ENCODE measurements around the gene RPSA. TPM values are rescaled to one million over a fixed set of nuclear protein-coding genes. Genes with fewer than 3 reads are reported as not detected.

RPSA gene
- total and polyA plus RNA-seq, 2 of the 4 experiments (the other 2 are of a cell fraction) = 1,415 to 2,710 TPM

GRCh38 chr3:39406368-39407258, at the start of gene RPSA (continued):
- no peak for TF ChIP-seq RFX5 (IDR thresholded peaks at IDR 0.05; ENCODE audit: low read depth, low read length)
- no peak for TF ChIP-seq MAZ (IDR thresholded peaks at IDR 0.05; ENCODE audit: borderline replicate concordance, low read depth, low read length)
- no peak for TF ChIP-seq MAFK (IDR thresholded peaks at IDR 0.05; ENCODE audit: low read depth, low read length)
- no peak for TF ChIP-seq FOS (IDR thresholded peaks at IDR 0.05; ENCODE audit: low read depth, low read length)
- peak; percentile 99 for TF ChIP-seq POLR2A (IDR thresholded peaks at IDR 0.05; ENCODE audit: low read depth, low read length)
- TF ChIP-seq NFE2L2 (IDR thresholded peaks at IDR 0.05; ENCODE audit: low read depth, low read length) = 0 out of 2 replicates have a peak, but pooled peaks have one; percentile 10

GRCh38 chr3:39358333-39358732, 48.2 kb upstream of the RPSA start:
- H2AK9ac ChIP-seq (replicated peaks; ENCODE audit: low read depth, low read length, poor library complexity) = no peak overlapping the region
- no peak for TF ChIP-seq FOS (IDR thresholded peaks at IDR 0.05; ENCODE audit: low read depth, low read length)
- no peak for TF ChIP-seq RFX5 (IDR thresholded peaks at IDR 0.05; ENCODE audit: low read depth, low read length)
- TF ChIP-seq CHD1 (IDR thresholded peaks at IDR 0.05; ENCODE audit: low read depth, low read length) = no peak
- TF ChIP-seq RAD21 (IDR thresholded peaks at IDR 0.05; ENCODE audit: low read length) = no peak
- no peak for TF ChIP-seq MAZ (IDR thresholded peaks at IDR 0.05; ENCODE audit: borderline replicate concordance, low read depth, low read length)
- TF ChIP-seq RCOR1 (IDR thresholded peaks at IDR 0.05; ENCODE audit: insufficient replicate concordance, low read length) = no peak
- TF ChIP-seq MXI1 (IDR thresholded peaks at IDR 0.05; ENCODE audit: borderline replicate concordance, low read depth, low read length) = no peak
- no peak for TF ChIP-seq USF2 (IDR thresholded peaks at IDR 0.05; ENCODE audit: low read depth, low read length)
- TF ChIP-seq POLR2A (IDR thresholded peaks at IDR 0.05; ENCODE audit: low read depth, low read length) = no peak
- TF ChIP-seq MAFK (IDR thresholded peaks at IDR 0.05; ENCODE audit: low read depth, low read length) = no peak
- no peak for TF ChIP-seq BHLHE40 (IDR thresholded peaks at IDR 0.05; ENCODE audit: low read depth, low read length)
- no peak overlapping the region for H3K4ac ChIP-seq (ENCODE audit: low read depth, low read length)
- intact Hi-C loops (cut with micrococcal nuclease) (no loop called here), dilution Hi-C loops (cut with HindIII; ENCODE audit: low sequenced_read_pairs, unreplicated experiment) (no loop called here), in situ Hi-C loops (cut with MboI; ENCODE audit: low sequenced_read_pairs) (no loop called here)
- no peak overlapping the region for H2BK20ac ChIP-seq (ENCODE audit: low read depth, low read length)
- H4K91ac ChIP-seq (ENCODE audit: insufficient read depth, low read depth, low read length) = no peak overlapping the region
- H2AFZ ChIP-seq (replicated peaks; ENCODE audit: low read length, poor library complexity) = no peak overlapping the region
- POLR2A ChIA-PET (ENCODE audit: unreplicated experiment) = no interaction called here
- no peaks in the 10 kb centered on the region for H4K20me1 ChIP-seq (ENCODE audit: insufficient read depth, low read length)
- no peaks in the 10 kb centered on the region for H3K9me1 ChIP-seq (ENCODE audit: insufficient read depth, low read length)
- no peak for ATAC-seq (ENCODE audit: low read depth)
- no peak overlapping the region for H2AK5ac ChIP-seq (ENCODE audit: low read depth, low read length)
- 0 out of 2 replicates have a peak, but pooled peaks cover 2% of the 10 kb centered on the region for H3K27me3 ChIP-seq (ENCODE audit: control insufficient read depth, insufficient read depth, low read length)
- H3K23ac ChIP-seq (ENCODE audit: low read depth, low read length) = no peak overlapping the region
- no peak overlapping the region for H4K8ac ChIP-seq (ENCODE audit: low read depth in 2 of 2, low read length in 2 of 2)
- no peak overlapping the region for H3K14ac ChIP-seq (replicated peaks; ENCODE audit: low read depth, low read length)
- H3K56ac ChIP-seq (ENCODE audit: extremely low read depth, insufficient read depth, low read length) = no peak overlapping the region
- BruUV-seq (replicated peaks) = no TSS peak
- H3K4me1 ChIP-seq (ENCODE audit: control insufficient read depth, insufficient read depth, low read length) = no peaks in the 10 kb centered on the region
- no peak overlapping the region for H3K4me2 ChIP-seq (ENCODE audit: low read depth, low read length)
- H2BK15ac ChIP-seq (ENCODE audit: low read depth, low read length) = no peak overlapping the region
- H3K9ac ChIP-seq (ENCODE audit: low read depth, low read length) = no peak overlapping the region
- H2BK120ac ChIP-seq (ENCODE audit: low read depth, low read length) = no peak overlapping the region
- no peak overlapping the region for H3K18ac ChIP-seq (ENCODE audit: low read depth, low read length)
- CTCF ChIA-PET = no interaction called here
- H3K79me1 ChIP-seq (ENCODE audit: low read depth in 1 of 2, low read length in 2 of 2) = no peaks in the 10 kb centered on the region
- no peak for DNase-seq
- no peak overlapping the region for H2BK5ac ChIP-seq (ENCODE audit: low read depth, low read length, poor library complexity, severe bottlenecking)
- H3K4me3 ChIP-seq (ENCODE audit: insufficient read depth, low read depth, low read length) = no peak overlapping the region
- no peaks in the 10 kb centered on the region for H3K36me3 ChIP-seq (ENCODE audit: control insufficient read depth, insufficient read depth, low read length)
- H4K5ac ChIP-seq (ENCODE audit: low read depth, low read length) = no peak overlapping the region
- no peaks in the 10 kb centered on the region for H3K9me3 ChIP-seq (ENCODE audit: control insufficient read depth, insufficient read depth, low read length)
- WGBS, 2 experiments (ENCODE audit: extremely low coverage in 2 of 2, insufficient read length in 1 of 2) = no CpG with 5 or more reads among the region's 3 CpGs
- no peak overlapping the region for H3K27ac ChIP-seq (ENCODE audit: insufficient read depth, low read length)
